Neuronal stem cell (in vitro differentiated cells): ENCODE results near the gene ERVH48-1.
"Not testable (repeated sequence)": the region's sequence is repeated elsewhere in the genome, so short reads cannot be mapped to it uniquely, and the experiment has no call there.

Source experiments
- DNase-seq: peaks from one replicate; pipeline ENCODE4 v3.0.0-alpha.2; 2013; ENCODE audit warnings: low spot score
- H2AFZ ChIP-seq: one replicate; pipeline ENCODE4 v1.6.1; 2013; ENCODE audit warnings: mild to moderate bottlenecking, low read length, inconsistent platforms
- H2AK5ac ChIP-seq: 2 replicates; pipeline ENCODE4 v1.6.1; 2013; ENCODE audit warnings: low read depth, mild to moderate bottlenecking, inconsistent platforms, low read length, moderate library complexity, mixed read lengths
- H2BK120ac ChIP-seq: 2 replicates; pipeline ENCODE4 v1.6.1; 2013; ENCODE audit warnings: low read depth, mild to moderate bottlenecking, inconsistent platforms, low read length, moderate library complexity, mixed read lengths
- H2BK12ac ChIP-seq: one replicate; pipeline ENCODE4 v1.6.1; 2013; ENCODE audit warnings: low read length, inconsistent platforms
- H2BK15ac ChIP-seq: 2 replicates; pipeline ENCODE4 v1.6.1; 2013; ENCODE audit warnings: mild to moderate bottlenecking, low read length, inconsistent platforms, mixed read lengths
- H2BK5ac ChIP-seq: one replicate; pipeline ENCODE4 v1.6.1; 2013; ENCODE audit warnings: inconsistent platforms, mild to moderate bottlenecking, low read length, moderate library complexity
- H3K14ac ChIP-seq: one replicate; pipeline ENCODE4 v1.6.1; 2013; ENCODE audit warnings: low read length, inconsistent platforms
- H3K18ac ChIP-seq: 2 replicates; pipeline ENCODE4 v1.6.1; 2013; ENCODE audit warnings: low read length, inconsistent platforms
- H3K23ac ChIP-seq: 2 replicates; pipeline ENCODE4 v1.6.1; 2013; ENCODE audit warnings: low read depth, mild to moderate bottlenecking, mixed read lengths, low read length, inconsistent platforms; ENCODE audit not compliant: poor library complexity
- H3K27ac ChIP-seq: replicated peaks from 3 replicates; pipeline ENCODE4 v1.5.1; 2013; ENCODE audit warnings: low read length, inconsistent platforms
- H3K27me3 ChIP-seq, 3 experiments: 2 replicates each; pipeline ENCODE4 v1.6.1; 2013; ENCODE audit warnings: low read length in 3 of 3, mild to moderate bottlenecking in 2 of 3, inconsistent platforms in 1 of 3, low read depth in 1 of 3, mixed read lengths in 1 of 3, moderate library complexity in 1 of 3; ENCODE audit not compliant: control insufficient read depth in 3 of 3, insufficient read depth in 3 of 3
- H3K36me3 ChIP-seq, 2 donors: replicated peaks in 1 of 2; 2 replicates each; pipeline ENCODE4 v1.6.1; 2013; ENCODE audit warnings: low read length in 2 of 2; ENCODE audit not compliant: control insufficient read depth in 2 of 2, insufficient read depth in 2 of 2
- H3K4ac ChIP-seq: 2 replicates; pipeline ENCODE4 v1.6.1; 2013; ENCODE audit warnings: inconsistent platforms, mild to moderate bottlenecking, low read length, moderate library complexity
- H3K4me1 ChIP-seq, 2 donors: 1 replicate in 1 of 2; 2 replicates in 1 of 2; pipeline ENCODE4 v1.6.1; 2013; ENCODE audit warnings: low read length in 2 of 2, low read depth in 1 of 2; ENCODE audit not compliant: control insufficient read depth in 2 of 2, insufficient read depth in 1 of 2
- H3K4me2 ChIP-seq: one replicate; pipeline ENCODE4 v1.6.1; 2013; ENCODE audit warnings: mild to moderate bottlenecking, low read length, inconsistent platforms; ENCODE audit not compliant: insufficient read depth, poor library complexity, severe bottlenecking
- H3K4me3 ChIP-seq, 2 donors: 2 replicates each; pipeline ENCODE4 v1.5.1; 2013; ENCODE audit warnings: low read length in 2 of 2, mild to moderate bottlenecking in 2 of 2, inconsistent platforms in 1 of 2, moderate library complexity in 1 of 2
- H3K79me1 ChIP-seq: one replicate; pipeline ENCODE4 v1.6.1; 2013; ENCODE audit warnings: low read depth, mild to moderate bottlenecking, inconsistent platforms, low read length, moderate library complexity
- H3K9ac ChIP-seq: one replicate; pipeline ENCODE4 v1.6.1; 2013; ENCODE audit warnings: mild to moderate bottlenecking, low read depth, low read length, inconsistent platforms; ENCODE audit not compliant: poor library complexity
- H3K9me3 ChIP-seq, 2 donors: replicated peaks in 1 of 2; 2 replicates each; pipeline versions ENCODE3 to v1.6.1; 2013; ENCODE audit warnings: low read length in 2 of 2, mild to moderate bottlenecking in 2 of 2, inconsistent platforms in 1 of 2, low read depth in 1 of 2, mixed read lengths in 1 of 2, moderate library complexity in 1 of 2; ENCODE audit not compliant: control insufficient read depth in 2 of 2, insufficient read depth in 1 of 2
- H4K8ac ChIP-seq: one replicate; pipeline ENCODE4 v1.6.1; 2013; ENCODE audit warnings: low read depth, mild to moderate bottlenecking, inconsistent platforms, low read length, moderate library complexity
- H4K91ac ChIP-seq: one replicate; pipeline ENCODE4 v1.6.1; 2013; ENCODE audit warnings: low read length, low read depth, mild to moderate bottlenecking, inconsistent platforms; ENCODE audit not compliant: poor library complexity
- WGBS, 2 donors: extraction: QIAGEN DNeasy Blood & Tissue Kit; methylation state at CpG; one replicate each; pipeline ENCODE4 v1.1.7; 2013; ENCODE audit warnings: missing lambda C conversion rate in 2 of 2, mixed read lengths in 1 of 2; ENCODE audit not compliant: insufficient read length in 2 of 2, insufficient replicate concordance in 1 of 2; ENCODE audit errors: extremely low coverage in 2 of 2; 5-methylcytosine and 5-hydroxymethylcytosine counted together

The ERVH48-1 gene

DNA sequence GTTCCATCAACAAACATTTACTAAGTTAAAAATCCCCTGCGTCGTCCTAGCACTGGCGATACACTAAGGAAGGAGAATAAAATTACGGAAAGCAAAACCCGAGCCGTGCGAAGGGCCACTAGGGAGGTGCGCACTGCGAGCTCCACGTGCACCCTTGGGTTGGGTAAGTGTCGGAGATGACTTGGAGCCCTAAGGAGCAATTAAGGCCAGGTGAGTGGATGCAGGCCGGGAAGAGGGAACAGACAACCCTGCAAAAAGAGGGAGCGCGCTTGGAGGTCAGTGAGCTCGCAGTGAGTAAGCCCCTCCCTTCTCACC, 46.8 kb downstream of the ERVH48-1 start:
- DNase-seq: no peak

DNA sequence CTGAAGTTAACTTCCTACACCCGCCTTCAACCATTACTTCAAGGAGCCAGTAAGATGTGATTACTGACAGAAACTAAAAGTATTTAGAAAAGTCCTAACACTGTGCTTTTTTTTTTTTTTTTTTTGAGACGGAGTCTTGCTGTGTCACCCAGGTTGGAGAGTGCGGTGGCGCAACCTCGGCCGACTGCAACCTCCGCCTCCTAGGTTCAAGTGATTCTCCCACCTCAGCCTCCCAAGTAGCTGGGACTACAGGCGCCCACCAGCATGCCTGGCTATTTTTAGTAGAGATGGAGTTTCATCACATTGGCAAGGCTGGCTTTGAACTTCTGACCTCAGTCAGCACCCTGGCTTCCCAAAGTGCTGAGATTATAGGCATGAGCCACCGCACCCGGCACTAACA, 49.6 kb downstream of the ERVH48-1 start:
- H3K4me1 ChIP-seq, H3K23ac ChIP-seq, H3K9ac ChIP-seq, H2BK120ac ChIP-seq, H3K27ac ChIP-seq, H3K18ac ChIP-seq, H3K27me3 ChIP-seq, H3K4me3 ChIP-seq, H2AK5ac ChIP-seq, H3K9me3 ChIP-seq, H2BK5ac ChIP-seq, DNase-seq, H3K79me1 ChIP-seq, H2BK12ac ChIP-seq, H3K4ac ChIP-seq, H3K4me2 ChIP-seq, H4K8ac ChIP-seq, H4K91ac ChIP-seq, H2AFZ ChIP-seq, H2BK15ac ChIP-seq, H3K14ac ChIP-seq: not testable (repeated sequence)
- peaks cover 22 to 59% of the 10 kb centered on the region in 2 donors for H3K36me3 ChIP-seq
- no CpG with 5 or more reads among the region's 10 CpGs for WGBS, 2 donors

More for the DNA sequence above, 46.8 kb downstream of the ERVH48-1 start:
- H2BK5ac ChIP-seq: no peak overlapping the region
- peaks cover 8 to 32% of the 10 kb centered on the region in 2 donors for H3K36me3 ChIP-seq
- no peak overlapping the region for H4K8ac ChIP-seq
- H2AK5ac ChIP-seq: no peak overlapping the region
- peaks cover 2% of the 10 kb centered on the region for H3K79me1 ChIP-seq
- no peak overlapping the region for H3K14ac ChIP-seq
- H3K4me1 ChIP-seq: peaks cover 3 to 5% of the 10 kb centered on the region in 2 donors
- peak overlapping the region; percentile 91 for H3K9ac ChIP-seq
- peak overlapping the region; percentile 60 for H3K27ac ChIP-seq
- peak overlapping the region; percentile 62 for H3K4me2 ChIP-seq
- no peaks in the 10 kb centered on the region for H3K27me3 ChIP-seq
- no peak overlapping the region for H2BK12ac ChIP-seq
- no peak overlapping the region for H2BK15ac ChIP-seq
- no CpG with 5 or more reads among the region's 15 CpGs for WGBS, 2 donors
- H3K4ac ChIP-seq: no peak overlapping the region
- no peak overlapping the region for H3K18ac ChIP-seq
- peak overlapping the region; percentile 71 to 95 for H3K4me3 ChIP-seq
- peak overlapping the region; percentile 89 for H2AFZ ChIP-seq
- peaks cover 0 to 2% of the 10 kb centered on the region in 2 donors for H3K9me3 ChIP-seq
- no peak overlapping the region for H2BK120ac ChIP-seq
- peak overlapping the region; percentile 12 for H3K23ac ChIP-seq
- no peak overlapping the region for H4K91ac ChIP-seq

DNA sequence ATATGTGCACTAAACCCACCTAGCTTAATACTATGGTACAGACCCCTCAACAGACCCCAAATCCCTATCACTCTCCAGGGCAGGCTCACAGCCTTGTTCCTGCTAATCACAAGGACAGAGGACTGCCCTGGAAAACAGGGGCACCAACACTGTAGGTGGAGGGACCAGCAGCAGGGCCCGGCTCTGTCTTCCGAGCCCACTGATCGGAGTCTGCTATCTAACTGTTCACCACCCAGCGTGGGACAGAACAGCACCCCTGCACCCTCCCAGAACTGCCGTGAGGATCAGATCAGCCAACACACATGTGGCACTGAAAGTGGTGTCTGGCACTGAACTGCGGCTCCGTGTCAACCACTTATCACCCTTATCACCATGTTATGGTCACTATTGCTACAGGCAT, 52.3 kb downstream of the ERVH48-1 start:
- H3K18ac ChIP-seq: no peak overlapping the region
- WGBS, 2 donors: no CpG with 5 or more reads among the region's 7 CpGs

DNA sequence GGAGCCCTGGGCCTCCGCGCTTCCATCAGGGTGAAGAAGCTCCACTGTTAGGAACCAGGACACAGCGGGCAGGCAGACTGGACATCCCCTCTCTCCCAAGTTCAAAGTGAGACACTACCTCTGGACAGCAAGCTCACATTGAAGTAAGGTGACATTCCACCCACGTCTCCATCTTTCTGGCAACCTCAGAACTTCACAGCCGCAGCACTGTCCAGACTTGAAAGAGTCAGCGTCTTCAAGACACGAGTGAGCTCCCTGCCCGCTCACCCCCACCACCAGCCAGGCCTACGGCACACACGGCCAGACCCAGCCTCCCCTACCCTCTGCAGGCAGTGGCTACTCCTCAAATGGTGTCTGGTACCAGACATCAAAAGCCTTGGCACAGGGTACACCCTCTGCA, 57.2 kb downstream of the ERVH48-1 start:
- no peak overlapping the region for H3K4ac ChIP-seq
- no peaks in the 10 kb centered on the region for H3K27me3 ChIP-seq
- H4K91ac ChIP-seq: no peak overlapping the region
- H2BK15ac ChIP-seq: no peak overlapping the region
- no peak overlapping the region for H2BK12ac ChIP-seq
- H3K79me1 ChIP-seq: peaks cover 20% of the 10 kb centered on the region
- H3K27ac ChIP-seq: no peak overlapping the region
- peak overlapping the region; percentile 31 for H3K23ac ChIP-seq
- no peak overlapping the region for H3K4me2 ChIP-seq
- H3K36me3 ChIP-seq: peaks cover 40 to 90% of the 10 kb centered on the region in 2 donors
- no peak overlapping the region for H2BK120ac ChIP-seq
- peak overlapping the region; percentile 50 for H3K9ac ChIP-seq
- H3K4me1 ChIP-seq: no peaks in the 10 kb centered on the region
- DNase-seq: no peak
- H3K9me3 ChIP-seq: no peaks in the 10 kb centered on the region
- no peak overlapping the region for H2AFZ ChIP-seq
- peak overlapping the region in 1 of 2 donors; percentile 25 for H3K4me3 ChIP-seq
- H2BK5ac ChIP-seq: peak overlapping the region; percentile 66
- no peak overlapping the region for H2AK5ac ChIP-seq
- H4K8ac ChIP-seq: no peak overlapping the region
- no peak overlapping the region for H3K14ac ChIP-seq
- WGBS, 2 donors: no CpG with 5 or more reads among the region's 10 CpGs
- no peak overlapping the region for H3K18ac ChIP-seq

More for the DNA sequence above, 52.3 kb downstream of the ERVH48-1 start:
- no peak overlapping the region for H3K27ac ChIP-seq
- H3K27me3 ChIP-seq: no peaks in the 10 kb centered on the region
- H3K14ac ChIP-seq: no peak overlapping the region
- H3K4ac ChIP-seq: no peak overlapping the region
- peaks cover 3% of the 10 kb centered on the region for H3K79me1 ChIP-seq
- H2BK120ac ChIP-seq: no peak overlapping the region
- no peak overlapping the region for H4K8ac ChIP-seq
- no peak overlapping the region for H2AK5ac ChIP-seq
- no peak overlapping the region for H3K23ac ChIP-seq
- H2BK12ac ChIP-seq: no peak overlapping the region
- no peak for DNase-seq
- no peak overlapping the region for H3K4me2 ChIP-seq
- H2BK15ac ChIP-seq: no peak overlapping the region
- H2BK5ac ChIP-seq: no peak overlapping the region
- H4K91ac ChIP-seq: no peak overlapping the region
- peaks cover 0 to 2% of the 10 kb centered on the region in 2 donors for H3K4me1 ChIP-seq
- no peaks in the 10 kb centered on the region for H3K9me3 ChIP-seq
- no peak overlapping the region for H3K4me3 ChIP-seq
- H3K36me3 ChIP-seq: peaks cover 36 to 84% of the 10 kb centered on the region in 2 donors
- H2AFZ ChIP-seq: no peak overlapping the region
- no peak overlapping the region for H3K9ac ChIP-seq
